ENCODE data around the gene NACC2. TPM values are rescaled to one million over a fixed set of nuclear protein-coding genes. Genes with fewer than 3 reads are reported as not detected.

The NACC2 gene
- total RNA-seq, 2 donors from 2014 or later, result 19.2 to 21.1 TPM

- DNase-seq (ENCODE audit: low spot score), result no peak
- Mint-ChIP-seq H3K27me3 (peaks cover 0 to 15% of the 10 kb centered on the region in 2 donors), H3K4me3 (no peak overlapping the region), H3K36me3 (no peaks in the 10 kb centered on the region), H3K27ac (no peak overlapping the region), H3K9me3 (no peaks in the 10 kb centered on the region), H3K4me1 (ENCODE audit: low read depth in 2 of 2) (peaks cover 27 to 34% of the 10 kb centered on the region in 2 donors)
- ATAC-seq, result no peak
Measured at GRCh38 chr9:135963938-135964337, 131.2 kb downstream of the NACC2 start.

- DNase-seq (ENCODE audit: low spot score) (no peak), ATAC-seq (no peak)
- Mint-ChIP-seq H3K36me3 (no peaks in the 10 kb centered on the region), H3K9me3 (no peaks in the 10 kb centered on the region), H3K27me3 (peaks cover 0 to 15% of the 10 kb centered on the region in 2 donors), H3K4me3 (no peak overlapping the region), H3K27ac (peak overlapping the region in 1 of 2 donors; percentile 31), H3K4me1 (ENCODE audit: low read depth in 2 of 2) (peaks cover 27 to 38% of the 10 kb centered on the region in 2 donors)
Measured at GRCh38 chr9:135963338-135963737, 131.8 kb downstream of the NACC2 start.

- Mint-ChIP-seq H3K27me3 (peaks cover 0 to 15% of the 10 kb centered on the region in 2 donors), H3K27ac (peak overlapping the region; percentile 2 to 31), H3K9me3 (no peaks in the 10 kb centered on the region), H3K4me1 (ENCODE audit: low read depth in 2 of 2) (peaks cover 24 to 36% of the 10 kb centered on the region in 2 donors), H3K36me3 (no peaks in the 10 kb centered on the region), H3K4me3 (peak overlapping the region; percentile 66)
- DNase-seq (ENCODE audit: low spot score) (no peak), ATAC-seq (no peak)
Measured at GRCh38 chr9:135962696-135963307, 132.3 kb downstream of the NACC2 start.

GRCh38 chr9:135961811-135962695 lies 133.0 kb downstream of the NACC2 start:
- Mint-ChIP-seq H3K27me3 (peaks cover 0 to 13% of the 10 kb centered on the region in 2 donors), H3K36me3 (no peaks in the 10 kb centered on the region), H3K27ac (peak overlapping the region; percentile 2 to 31), H3K4me3 (peak overlapping the region; percentile 66), H3K4me1 (ENCODE audit: low read depth in 2 of 2) (peaks cover 19 to 30% of the 10 kb centered on the region in 2 donors), H3K9me3 (no peaks in the 10 kb centered on the region)
- no peak for ATAC-seq
- no peak for DNase-seq (ENCODE audit: low spot score)

GRCh38 chr9:135961277-135961715 lies 133.8 kb downstream of the NACC2 start, which contains the start of gene UBAC1:
UBAC1 (minus strand) TSS chr9:135961373; CDS start chr9:135961162, 211 bp downstream.
- H3K4me3 Mint-ChIP-seq, result peak within 1 kb of the TSS; percentile 84
- peak within 1 kb of the TSS; percentile 39 to 60 for H3K27ac Mint-ChIP-seq
- peaks cover 0 to 13% of the 10 kb centered on the region in 2 donors for H3K27me3 Mint-ChIP-seq
- DNase-seq (ENCODE audit: low spot score) (peak; percentile 97), ATAC-seq (peak; percentile 95 to 96)
- peaks cover 19 to 30% of the 10 kb centered on the region in 2 donors for H3K4me1 Mint-ChIP-seq (ENCODE audit: low read depth in 2 of 2)
- H3K36me3 Mint-ChIP-seq, result no peaks in the 10 kb centered on the region
- H3K9me3 Mint-ChIP-seq, result no peaks in the 10 kb centered on the region

GRCh38 chr9:135960411-135961276 lies 134.4 kb downstream of the NACC2 start:
- ATAC-seq (no peak), DNase-seq (ENCODE audit: low spot score) (peak; percentile 25)
- peaks cover 19 to 30% of the 10 kb centered on the region in 2 donors for H3K4me1 Mint-ChIP-seq (ENCODE audit: low read depth in 2 of 2)
- H3K36me3 Mint-ChIP-seq, result no peaks in the 10 kb centered on the region
- H3K27ac Mint-ChIP-seq, result peak overlapping the region; percentile 39 to 60
- H3K4me3 Mint-ChIP-seq, result peak overlapping the region; percentile 84
- no peaks in the 10 kb centered on the region for H3K9me3 Mint-ChIP-seq
- peaks cover 0 to 13% of the 10 kb centered on the region in 2 donors for H3K27me3 Mint-ChIP-seq

GRCh38 chr9:135959814-135960213 lies 135.3 kb downstream of the NACC2 start:
- DNase-seq (ENCODE audit: low spot score), result no peak
- Mint-ChIP-seq H3K27ac (peak overlapping the region; percentile 39 to 60), H3K36me3 (no peaks in the 10 kb centered on the region), H3K27me3 (peaks cover 0 to 11% of the 10 kb centered on the region in 2 donors), H3K4me3 (peak overlapping the region; percentile 84), H3K4me1 (ENCODE audit: low read depth in 2 of 2) (peaks cover 19 to 30% of the 10 kb centered on the region in 2 donors), H3K9me3 (no peaks in the 10 kb centered on the region)
- no peak for ATAC-seq

GRCh38 chr9:135958485-135958884 lies 136.6 kb downstream of the NACC2 start:
- DNase-seq (ENCODE audit: low spot score) (no peak), ATAC-seq (no peak)
- H3K4me3 Mint-ChIP-seq, result no peak overlapping the region
- no peaks in the 10 kb centered on the region for H3K36me3 Mint-ChIP-seq
- H3K9me3 Mint-ChIP-seq, result no peaks in the 10 kb centered on the region
- peaks cover 19 to 30% of the 10 kb centered on the region in 2 donors for H3K4me1 Mint-ChIP-seq (ENCODE audit: low read depth in 2 of 2)
- H3K27ac Mint-ChIP-seq, result no peak overlapping the region
- peaks cover 0 to 8% of the 10 kb centered on the region in 2 donors for H3K27me3 Mint-ChIP-seq

GRCh38 chr9:135957431-135957830 lies 137.7 kb downstream of the NACC2 start:
- DNase-seq (ENCODE audit: low spot score) (no peak), ATAC-seq (no peak)
- Mint-ChIP-seq H3K36me3 (peaks cover 4% of the 10 kb centered on the region), H3K9me3 (no peaks in the 10 kb centered on the region), H3K27ac (no peak overlapping the region), H3K4me3 (no peak overlapping the region), H3K27me3 (peaks cover 0 to 1% of the 10 kb centered on the region in 2 donors), H3K4me1 (ENCODE audit: low read depth in 2 of 2) (peaks cover 14 to 26% of the 10 kb centered on the region in 2 donors)

- H3K27ac Mint-ChIP-seq, result no peak overlapping the region
- H3K4me3 Mint-ChIP-seq, result no peak overlapping the region
- H3K4me1 Mint-ChIP-seq (ENCODE audit: low read depth in 2 of 2), result peaks cover 9 to 19% of the 10 kb centered on the region in 2 donors
- DNase-seq (ENCODE audit: low spot score) (no peak), ATAC-seq (no peak)
- no peaks in the 10 kb centered on the region for H3K9me3 Mint-ChIP-seq
- no peaks in the 10 kb centered on the region for H3K27me3 Mint-ChIP-seq
- H3K36me3 Mint-ChIP-seq, result peaks cover 4% of the 10 kb centered on the region
Measured at GRCh38 chr9:135956802-135957174, 138.3 kb downstream of the NACC2 start.

Other genes with a start within 250 kb of the NACC2 start
- 10 to 100 TPM; 23.4 to 25.5 TPM for gene CAMSAP1, start 187.7 kb downstream of the NACC2 start, total RNA-seq
- gene UBAC1, start 133.9 kb downstream of the NACC2 start, total RNA-seq, result 10 to 100 TPM; 28.9 to 42.4 TPM
- 10 to 100 TPM; 29.1 to 42.3 TPM for gene TMEM250, start 23.6 kb upstream of the NACC2 start, total RNA-seq
- under 1 TPM in 1 of 2 donors, not detected in 1; 0.12 TPM for gene LHX3, start 109.8 kb upstream of the NACC2 start, total RNA-seq
- 10 to 100 TPM; 16.4 to 27.3 TPM for gene QSOX2, start 150.5 kb upstream of the NACC2 start, total RNA-seq
- not detected for gene CCDC187, start 208.8 kb upstream of the NACC2 start, total RNA-seq
- gene GPSM1, start 232.2 kb upstream of the NACC2 start, total RNA-seq, result 1 to 10 TPM; 1.7 to 2.3 TPM